ENCODE measurements around the gene DNASE1L2.

The DNASE1L2 gene

DNA sequence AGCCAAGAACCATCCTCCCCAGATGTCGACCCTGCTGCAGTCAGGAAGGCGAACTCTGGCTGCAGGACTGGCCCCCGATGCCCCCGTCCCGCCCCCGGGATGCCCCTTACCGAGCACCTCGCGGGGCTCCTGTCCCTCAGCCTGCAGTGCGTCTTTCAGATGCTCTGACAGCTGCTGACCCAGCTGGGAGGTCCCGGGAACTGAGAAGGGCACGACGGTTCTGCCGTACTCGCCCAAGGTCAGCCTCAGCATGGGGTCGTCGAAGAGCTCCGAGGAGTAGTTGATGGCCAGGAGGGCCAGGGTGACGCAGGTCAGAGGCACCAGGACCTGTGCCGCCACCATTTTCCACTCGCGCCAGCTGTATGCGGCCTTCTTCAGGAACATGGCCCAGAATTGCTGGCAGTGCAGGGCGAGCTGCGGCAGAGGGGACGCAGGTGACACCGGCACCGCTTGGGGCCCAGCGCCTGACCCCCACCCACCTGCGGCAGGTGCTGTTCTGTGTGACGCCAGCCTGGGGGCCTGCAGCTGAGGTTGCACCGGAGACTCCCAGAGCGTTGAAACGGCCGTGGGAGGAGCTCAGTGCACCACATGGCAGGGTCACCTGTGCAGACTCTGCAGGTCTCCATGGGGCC is 51.8 kb downstream of the DNASE1L2 start:
- DNase-seq (ENCODE audit: low read depth) = no peak

All from HS-27A (cell line).